ENCODE results near the gene MEGF11. TPM values are rescaled to one million over a fixed set of nuclear protein-coding genes. Genes with fewer than 3 reads are reported as not detected.

MEGF11 gene
- polyA plus RNA-seq, 3 donors = 2.6 to 3.5 (median 2.7) TPM

- DNase-seq = no peak
Measured at GRCh38 chr15:66115568-66116206, 137.9 kb downstream of the MEGF11 start.

- DNase-seq = no peak
Measured at GRCh38 chr15:66114863-66115425, 138.6 kb downstream of the MEGF11 start.

GRCh38 chr15:66112388-66112787 is 141.2 kb downstream of the MEGF11 start:
- DNase-seq = no peak

- no peak for DNase-seq
Measured at GRCh38 chr15:66111363-66111762, 142.2 kb downstream of the MEGF11 start.

- DNase-seq = no peak
Measured at GRCh38 chr15:66110864-66111263, 142.7 kb downstream of the MEGF11 start.

DNA sequence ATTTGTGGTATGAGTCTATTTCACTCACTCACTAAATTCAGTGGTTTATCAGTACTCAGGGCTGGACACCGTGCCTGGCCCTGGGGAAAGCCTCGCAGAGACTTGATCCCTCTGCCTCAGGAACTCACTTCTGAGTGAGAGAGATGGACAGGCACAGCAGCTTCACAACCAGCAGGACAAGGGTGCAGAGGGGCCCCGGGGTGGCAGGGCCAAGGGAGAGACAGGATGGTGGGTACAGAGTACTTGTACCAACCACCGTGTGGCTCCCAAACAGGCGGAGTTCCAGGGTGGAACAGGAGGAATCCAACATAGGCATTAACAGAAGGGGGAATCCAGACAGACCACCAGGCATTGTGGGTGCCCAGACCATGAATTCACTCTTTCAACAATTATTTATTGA is 143.7 kb downstream of the MEGF11 start:
- no peak for DNase-seq

- DNase-seq = peak; percentile 42
Measured at GRCh38 chr15:66108483-66109265, 144.9 kb downstream of the MEGF11 start.

- no peak for DNase-seq
Measured at GRCh38 chr15:66107070-66107469, 146.5 kb downstream of the MEGF11 start.

DNA sequence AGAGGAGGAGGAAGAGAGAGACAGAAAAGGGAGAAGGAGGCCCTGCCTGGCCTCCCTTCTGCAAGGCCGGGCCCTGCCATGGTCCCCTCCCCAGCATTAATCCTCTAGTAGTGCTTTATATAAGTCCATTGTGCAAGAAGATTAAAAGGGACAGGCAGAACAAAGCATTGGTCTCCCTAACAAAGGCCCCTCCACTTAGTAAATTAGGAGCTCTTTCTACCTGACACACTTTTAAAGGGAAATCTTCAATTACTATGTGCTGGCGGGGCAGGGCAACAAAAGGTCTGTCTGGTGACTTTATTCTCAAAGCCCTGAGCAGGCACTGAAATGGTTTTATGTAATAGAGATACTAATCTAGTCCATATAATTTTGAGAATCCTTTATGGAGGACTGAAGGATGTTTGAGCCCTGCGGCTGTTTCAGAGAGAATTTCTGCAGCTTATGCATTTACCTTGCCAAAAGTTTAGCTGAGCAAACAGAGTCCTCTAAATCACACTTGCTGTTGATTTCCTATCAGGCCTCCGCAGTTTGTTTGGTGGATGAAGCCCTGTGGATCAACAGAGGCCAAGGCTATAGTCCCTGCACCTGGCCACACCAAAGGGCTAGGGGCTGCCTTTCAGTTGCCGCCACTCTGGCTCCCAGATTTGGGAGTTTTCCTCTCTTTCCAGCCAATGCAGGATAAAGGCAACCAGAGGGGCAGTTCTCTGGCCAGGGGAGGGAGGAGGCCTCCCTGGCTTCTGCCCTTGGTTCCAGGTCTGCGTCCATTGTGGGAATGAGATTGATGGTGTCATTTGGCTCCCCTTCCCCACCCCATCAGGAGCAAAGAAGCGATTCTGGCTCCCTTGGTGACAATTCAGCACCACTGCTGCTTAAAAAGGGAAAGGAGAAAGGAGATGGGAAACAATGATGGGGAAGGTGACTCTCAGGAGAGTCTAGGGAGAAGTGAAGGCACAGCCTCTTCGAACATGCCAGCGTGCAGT is 148.0 kb downstream of the MEGF11 start:
- no peak for DNase-seq

DNA sequence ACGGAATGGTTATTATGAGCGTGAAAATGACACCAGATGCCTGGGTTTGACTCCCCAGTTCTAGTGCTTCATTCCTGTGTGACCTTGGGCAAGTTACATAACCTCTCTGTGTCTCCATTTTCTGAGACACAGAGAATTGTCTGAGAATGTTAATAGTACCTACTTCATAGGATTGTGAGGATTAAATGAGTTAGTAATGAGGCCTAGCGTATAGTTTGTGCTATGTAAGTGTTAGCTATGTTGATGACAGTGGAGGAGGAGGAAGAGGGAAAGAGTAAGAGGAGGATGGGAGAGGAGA is 150.3 kb downstream of the MEGF11 start:
- no peak for DNase-seq

- no peak for DNase-seq
Measured at GRCh38 chr15:66102563-66103292, 150.8 kb downstream of the MEGF11 start.

GRCh38 chr15:66101715-66102395 is 151.7 kb downstream of the MEGF11 start:
- DNase-seq = no peak

DNA sequence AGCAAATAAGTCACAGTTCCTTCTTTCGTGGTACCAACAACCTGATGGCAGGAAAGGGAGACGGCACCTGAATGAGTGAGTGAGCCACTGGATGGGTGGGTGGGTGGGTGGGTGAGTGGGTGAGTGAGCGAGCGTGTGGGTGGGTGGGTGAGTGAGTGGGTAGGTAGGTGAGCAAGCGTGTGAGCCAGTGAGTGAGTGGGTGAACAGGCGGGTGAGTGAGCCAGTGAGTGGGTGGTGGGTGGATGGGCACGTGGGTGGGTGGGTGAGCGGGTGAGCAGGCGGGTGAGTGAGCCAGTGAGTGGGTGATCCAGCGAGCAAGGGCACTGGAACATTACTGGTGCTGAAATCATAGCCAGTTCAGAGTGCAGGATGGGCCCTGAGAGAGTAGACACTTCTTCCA is 152.8 kb downstream of the MEGF11 start:
- no peak for DNase-seq

GRCh38 chr15:66099950-66100671 is 153.4 kb downstream of the MEGF11 start:
- DNase-seq = no peak

GRCh38 chr15:66098022-66098363 is 155.6 kb downstream of the MEGF11 start:
- DNase-seq = no peak

DNA sequence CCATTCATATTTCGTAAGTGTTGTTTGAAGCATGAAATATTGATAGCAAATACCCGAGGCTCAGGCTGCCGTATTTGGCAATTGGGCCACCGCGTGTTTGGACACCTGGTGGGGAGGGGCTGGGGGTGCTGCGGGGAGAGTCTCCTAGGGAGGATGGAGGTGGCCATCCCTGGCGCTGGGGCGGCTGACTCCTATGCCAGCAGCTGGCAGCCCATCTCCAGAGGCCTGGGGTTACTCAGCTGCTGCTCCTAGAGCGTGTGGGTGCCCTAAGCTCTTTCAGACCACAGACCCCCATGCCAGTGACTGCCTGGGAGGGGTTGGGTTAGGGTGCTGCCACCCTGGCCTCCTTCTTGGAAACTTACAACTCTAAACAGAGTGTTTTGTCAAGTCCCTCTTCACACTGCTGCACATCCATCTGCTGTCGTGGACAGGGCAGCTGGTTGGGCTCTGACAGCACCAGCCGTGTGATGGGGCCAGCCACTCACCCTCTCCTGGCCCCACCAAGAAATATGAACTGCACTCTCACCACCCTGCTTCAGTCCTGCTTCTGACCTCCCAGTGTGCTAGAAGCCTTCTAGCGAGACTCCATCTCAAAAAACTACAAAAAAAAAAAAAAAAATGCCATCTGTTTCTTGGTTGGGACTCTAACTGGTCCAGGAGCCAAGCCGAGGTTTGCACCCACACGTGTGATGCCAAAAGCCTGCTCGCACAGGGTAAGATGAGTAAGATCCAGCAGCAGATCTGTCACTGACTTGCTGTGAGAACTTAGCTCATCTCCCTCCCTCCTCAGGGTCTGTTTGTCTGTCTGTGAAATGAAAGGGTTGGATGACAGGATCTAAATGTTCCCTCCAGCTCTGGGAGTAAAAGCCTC is 156.2 kb downstream of the MEGF11 start:
- no peak for DNase-seq

DNA sequence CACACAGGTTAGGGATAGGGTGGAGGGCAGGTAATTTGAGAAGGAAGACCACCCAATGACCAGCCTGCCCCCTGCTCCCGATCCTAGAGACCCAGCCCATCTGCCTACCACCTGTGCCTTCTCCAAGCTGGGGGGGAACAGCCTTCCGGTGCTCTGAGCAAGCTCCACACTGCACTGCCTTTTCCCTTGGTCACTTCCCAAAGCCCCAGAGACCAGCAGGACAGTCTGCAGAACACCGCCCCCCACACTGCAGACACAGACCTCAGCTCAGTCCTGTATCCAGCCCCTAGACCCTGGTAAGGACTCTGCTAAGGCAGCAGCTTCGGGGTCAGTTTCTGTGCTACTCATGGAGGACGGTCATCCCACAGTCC is 156.9 kb downstream of the MEGF11 start:
- DNase-seq = no peak

GRCh38 chr15:66095871-66096687 is 157.5 kb downstream of the MEGF11 start:
- no peak for DNase-seq
